H1 (cell line): ENCODE results near the gene ALOX15B. TPM values are rescaled to one million over a fixed set of nuclear protein-coding genes. Genes with fewer than 3 reads are reported as not detected.

Experiments
- BCL11A ChIP-seq, 2 experiments: IDR thresholded peaks; one replicate each; pipeline ENCODE4 v1.6.1; 2011; ENCODE audit warnings: low read depth in 2 of 2, low read length in 2 of 2, mild to moderate bottlenecking in 2 of 2
- CBX5 ChIP-seq: fragments of 300-800, 300-1000 bp; sonication (generic); IDR thresholded peaks from 2 replicates; pipeline ENCODE4 v1.7.1; 2016; ENCODE audit warnings: antibody characterized with exemption, low read length, low read depth
- EZH2 ChIP-seq: fragments of 200-600 bp; sonication (generic); IDR thresholded peaks from 2 replicates; pipeline ENCODE4 v1.7.1; 2012; ENCODE audit warnings: low read depth, mild to moderate bottlenecking, moderate library complexity, low read length, inconsistent platforms; ENCODE audit not compliant: severe bottlenecking
- GABPA ChIP-seq: IDR thresholded peaks from 2 replicates; pipeline ENCODE4 v1.6.1; 2011; ENCODE audit warnings: mild to moderate bottlenecking, low read length, moderate library complexity, borderline replicate concordance; ENCODE audit not compliant: insufficient read depth
- POLR2A ChIP-seq, 2 experiments: IDR thresholded peaks; 1 replicate in 1 of 2; 2 replicates in 1 of 2; pipeline ENCODE4 v1.6.1; 2011; ENCODE audit warnings: low read depth in 2 of 2, low read length in 2 of 2, mild to moderate bottlenecking in 2 of 2; ENCODE audit errors: control extremely low read depth in 1 of 2
- SRF ChIP-seq: IDR thresholded peaks from 2 replicates; pipeline ENCODE4 v1.6.1; 2011; ENCODE audit warnings: mild to moderate bottlenecking, low read depth, low read length, moderate library complexity
- polyA plus RNA-seq, 7 experiments: library from polyadenylated mRNA; depleted of rRNA in 3 of 7; stranded (reverse) in 5 of 7; unstranded in 2 of 7; fragments of >200 nt in 5 of 7; fragments of 200-250 nt in 2 of 7; gene quantifications; 1 replicate in 5 of 7; 2 replicates in 1 of 7; 4 replicates in 1 of 7; pipeline versions ENCODE4 v1.2.1 to v1.2.3, GENCODE V29; 2011 to 2013; ENCODE audit warnings: missing spikeins in 2 of 7, mixed read lengths in 2 of 7
- total RNA-seq: library from RNA; stranded (reverse); fragmentation: NEBNext Ultra II Directional; extraction: Animal tissue kit (Norgen Biotek cat#: 25700); gene quantifications from 2 replicates; pipeline ENCODE4 v1.2.1, GENCODE V29; 2021
- TF ChIP-seq, protein P1 (sequence below): IDR thresholded peaks from 2 replicates; pipeline ENCODE4 v1.6.1; 2012; ENCODE audit warnings: low read length, inconsistent platforms

ALOX15B gene
- total and polyA plus RNA-seq, 2 of the 8 experiments (the other 6 are each of a cell fraction or from before 2014, with no cell fraction given), result 0.63 to 0.91 TPM

DNA sequence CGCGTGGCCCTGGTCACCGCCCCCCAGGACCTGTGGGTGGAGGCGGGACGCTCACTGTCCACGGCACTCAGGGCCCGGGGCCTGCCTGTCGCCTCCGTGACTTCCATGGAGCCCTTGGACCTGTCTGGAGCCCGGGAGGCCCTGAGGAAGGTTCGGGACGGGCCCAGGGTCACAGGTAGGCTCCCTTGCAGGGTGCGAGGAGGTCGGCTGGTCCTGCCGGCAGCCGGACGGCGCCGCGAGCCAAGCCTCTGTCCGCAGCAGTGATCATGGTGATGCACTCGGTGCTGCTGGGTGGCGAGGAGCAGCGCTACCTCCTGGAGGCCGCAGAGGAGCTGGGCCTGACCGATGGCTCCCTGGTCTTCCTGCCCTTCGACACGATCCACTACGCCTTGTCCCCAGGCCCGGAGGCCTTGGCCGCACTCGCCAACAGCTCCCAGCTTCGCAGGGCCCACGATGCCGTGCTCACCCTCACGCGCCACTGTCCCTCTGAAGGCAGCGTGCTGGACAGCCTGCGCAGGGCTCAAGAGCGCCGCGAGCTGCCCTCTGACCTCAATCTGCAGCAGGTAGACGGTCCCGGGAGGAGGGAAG is 35.2 kb upstream of the ALOX15B start (continued):
- TF ChIP-seq, protein P1, sequence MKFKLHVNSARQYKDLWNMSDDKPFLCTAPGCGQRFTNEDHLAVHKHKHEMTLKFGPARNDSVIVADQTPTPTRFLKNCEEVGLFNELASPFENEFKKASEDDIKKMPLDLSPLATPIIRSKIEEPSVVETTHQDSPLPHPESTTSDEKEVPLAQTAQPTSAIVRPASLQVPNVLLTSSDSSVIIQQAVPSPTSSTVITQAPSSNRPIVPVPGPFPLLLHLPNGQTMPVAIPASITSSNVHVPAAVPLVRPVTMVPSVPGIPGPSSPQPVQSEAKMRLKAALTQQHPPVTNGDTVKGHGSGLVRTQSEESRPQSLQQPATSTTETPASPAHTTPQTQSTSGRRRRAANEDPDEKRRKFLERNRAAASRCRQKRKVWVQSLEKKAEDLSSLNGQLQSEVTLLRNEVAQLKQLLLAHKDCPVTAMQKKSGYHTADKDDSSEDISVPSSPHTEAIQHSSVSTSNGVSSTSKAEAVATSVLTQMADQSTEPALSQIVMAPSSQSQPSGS, result no peak
- TF ChIP-seq BCL11A (IDR thresholded peaks at IDR 0.05; ENCODE audit: low read depth in 2 of 2, low read length in 2 of 2) (no peak), SRF (no peak), EZH2 (peak; percentile 75), POLR2A (IDR thresholded peaks at IDR 0.05; ENCODE audit: control extremely low read depth in 1 of 2, low read depth in 2 of 2, low read length in 2 of 2) (no peak), GABPA (no peak), CBX5 (no peak)
